RWPE2 (cell line): ENCODE data around the gene ULK2.
"Not testable (repeated sequence)": the region's sequence is repeated elsewhere in the genome, so short reads cannot be mapped to it uniquely, and the experiment has no call there.

ENCODE experiments used
- ATAC-seq: fragments of 200-7000 bp; cut with Tn5 transposase; 3 replicates; pipeline ENCODE4 v1.9.1; 2021; ENCODE audit warnings: low read depth
- DNase-seq: peaks from one replicate; pipeline ENCODE4 v3.0.0-alpha.2; 2020; ENCODE audit warnings: low spot score
- H3K27ac ChIP-seq: fragments of 450-650 bp; 2 replicates; pipeline ENCODE4 v1.5.1; 2017; ENCODE audit warnings: mild to moderate bottlenecking; ENCODE audit not compliant: poor library complexity, severe bottlenecking
- H3K27me3 ChIP-seq: fragments of 250-450 bp; sonication (Bioruptor Pico); 2 replicates; pipeline ENCODE4 v1.5.1; 2021; ENCODE audit warnings: mild to moderate bottlenecking, moderate library complexity; ENCODE audit not compliant: insufficient read depth, poor library complexity, severe bottlenecking
- H3K36me3 ChIP-seq: fragments of 250-450 bp; sonication (Bioruptor Pico); 2 replicates; pipeline ENCODE4 v1.5.1; 2020; ENCODE audit warnings: low read depth, mild to moderate bottlenecking, moderate library complexity
- H3K4me1 ChIP-seq: fragments of 250-450 bp; sonication (Bioruptor Pico); 2 replicates; pipeline ENCODE4 v1.5.1; 2021; ENCODE audit warnings: mild to moderate bottlenecking, moderate library complexity; ENCODE audit not compliant: insufficient read depth, poor library complexity, severe bottlenecking
- H3K4me3 ChIP-seq: fragments of 250-450 bp; sonication (Bioruptor Pico); 2 replicates; pipeline ENCODE4 v1.5.1; 2021; ENCODE audit warnings: mild to moderate bottlenecking, moderate library complexity; ENCODE audit not compliant: severe bottlenecking
- H3K9me3 ChIP-seq: fragments of 250-450 bp; sonication (Bioruptor Pico); 2 replicates; pipeline ENCODE4 v1.5.1; 2021; ENCODE audit warnings: mild to moderate bottlenecking, moderate library complexity; ENCODE audit not compliant: severe bottlenecking
- CTCF ChIP-seq: fragments of 450-650 bp; IDR thresholded peaks from one replicate; pipeline ENCODE4 v1.5.1; 2017; ENCODE audit warnings: mild to moderate bottlenecking, moderate library complexity; ENCODE audit not compliant: poor library complexity, severe bottlenecking

The ULK2 gene

GRCh38 chr17:19769946-19770652, 97.6 kb downstream of the ULK2 start:
- Histone ChIP-seq H3K9me3 (no peaks in the 10 kb centered on the region), H3K4me1 (no peaks in the 10 kb centered on the region), H3K4me3 (no peak overlapping the region), H3K27me3 (no peaks in the 10 kb centered on the region), H3K27ac (no peak overlapping the region), H3K36me3 (peaks cover 9% of the 10 kb centered on the region)
- no peak for DNase-seq
- no peak for TF ChIP-seq CTCF
- no peak for ATAC-seq

- Histone ChIP-seq H3K27ac (no peak overlapping the region), H3K27me3 (no peaks in the 10 kb centered on the region), H3K4me1 (no peaks in the 10 kb centered on the region), H3K4me3 (no peak overlapping the region), H3K36me3 (no peaks in the 10 kb centered on the region), H3K9me3 (no peaks in the 10 kb centered on the region)
- no peak for DNase-seq
- TF ChIP-seq CTCF: no peak
- no peak for ATAC-seq
Observed at GRCh38 chr17:19768046-19768782, 99.5 kb downstream of the ULK2 start.

- ATAC-seq: peak; percentile 93
- Histone ChIP-seq H3K9me3 (no peaks in the 10 kb centered on the region), H3K36me3 (no peaks in the 10 kb centered on the region), H3K27ac (no peak overlapping the region), H3K4me1 (no peaks in the 10 kb centered on the region), H3K4me3 (no peak overlapping the region), H3K27me3 (no peaks in the 10 kb centered on the region)
- DNase-seq: peak; percentile 60
- TF ChIP-seq CTCF: peak; percentile 96
Observed at GRCh38 chr17:19766421-19767270, 101.1 kb downstream of the ULK2 start.

- H3K36me3 ChIP-seq: no peaks in the 10 kb centered on the region
- ATAC-seq (no peak), DNase-seq (no peak)
Observed at GRCh38 chr17:19766016-19766415, 101.7 kb downstream of the ULK2 start.

GRCh38 chr17:19763991-19764390, 103.7 kb downstream of the ULK2 start:
- H3K36me3 ChIP-seq, ATAC-seq, DNase-seq: not testable (repeated sequence)

More at GRCh38 chr17:19766016-19766415, 101.7 kb downstream of the ULK2 start:
- Histone ChIP-seq H3K9me3 (no peaks in the 10 kb centered on the region), H3K4me3 (no peak overlapping the region), H3K27ac (no peak overlapping the region), H3K4me1 (no peaks in the 10 kb centered on the region), H3K27me3 (no peaks in the 10 kb centered on the region)
- no peak for TF ChIP-seq CTCF

More at GRCh38 chr17:19763991-19764390, 103.7 kb downstream of the ULK2 start:
- not testable (repeated sequence) for H3K4me3 ChIP-seq, H3K27me3 ChIP-seq, H3K9me3 ChIP-seq, H3K4me1 ChIP-seq, H3K27ac ChIP-seq
